ENCODE data around the gene ECHDC3. TPM values are rescaled to one million over a fixed set of nuclear protein-coding genes. Genes with fewer than 3 reads are reported as not detected.

ECHDC3 gene
- total RNA-seq, 1 donor from 2014 or later: 105 TPM

DNA sequence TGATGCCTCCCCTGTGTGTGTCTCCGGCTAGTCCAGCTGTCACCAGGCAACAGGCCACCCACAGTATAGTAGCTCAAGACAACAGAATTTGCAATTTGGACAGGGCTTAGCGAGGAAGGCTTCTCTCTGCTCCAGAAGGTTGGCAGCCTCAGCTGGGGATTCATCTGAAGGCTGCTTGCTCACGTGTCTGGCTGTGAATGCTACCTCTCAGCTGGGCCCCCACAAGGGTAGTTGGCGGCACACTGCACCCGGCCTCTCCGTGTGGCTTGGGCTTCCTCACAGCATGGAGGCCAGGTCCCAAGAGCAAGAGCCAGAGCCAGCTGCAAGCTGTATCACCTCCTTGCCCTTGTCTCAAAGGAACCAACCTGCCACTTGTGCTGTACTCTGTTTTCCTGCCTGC is 19.2 kb downstream of the ECHDC3 start:
- ATAC-seq (ENCODE audit: poor library complexity) (no peak), DNase-seq (no peak)
- intact Hi-C loops (cut with DNase I): no loop called here

DNA sequence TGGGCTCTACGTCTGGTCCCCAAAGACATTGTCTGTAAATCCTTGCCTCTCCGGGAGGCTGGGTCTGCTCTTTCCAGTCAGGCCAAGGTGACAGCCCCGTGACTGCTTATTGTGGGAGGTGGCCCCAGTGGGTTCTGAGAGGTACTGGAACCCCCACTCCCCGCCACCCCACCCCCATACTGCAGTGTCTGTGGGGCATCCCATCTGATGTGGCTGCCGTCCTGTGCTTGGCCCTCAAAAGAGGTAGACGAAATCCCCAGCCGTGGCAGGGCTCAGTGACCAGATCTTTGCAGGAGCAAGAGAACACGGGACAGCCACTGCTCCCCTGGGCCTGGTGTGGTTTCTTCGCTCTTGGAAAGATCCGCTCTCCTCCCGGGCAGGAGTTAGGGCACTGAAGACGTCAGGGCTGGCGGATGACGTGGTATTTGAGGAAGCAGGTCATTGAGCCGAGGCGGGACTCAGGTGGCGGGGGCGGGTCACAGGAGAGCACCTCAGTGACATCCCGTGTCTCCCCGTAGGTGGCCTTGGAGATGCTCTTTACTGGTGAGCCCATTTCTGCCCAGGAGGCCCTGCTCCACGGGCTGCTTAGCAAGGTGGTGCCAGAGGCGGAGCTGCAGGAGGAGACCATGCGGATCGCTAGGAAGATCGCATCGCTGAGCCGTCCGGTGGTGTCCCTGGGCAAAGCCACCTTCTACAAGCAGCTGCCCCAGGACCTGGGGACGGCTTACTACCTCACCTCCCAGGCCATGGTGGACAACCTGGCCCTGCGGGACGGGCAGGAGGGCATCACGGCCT is 20.7 kb downstream of the ECHDC3 start:
- DNase-seq: peak; percentile 35
- intact Hi-C loops (cut with DNase I): no loop called here
- ATAC-seq (ENCODE audit: poor library complexity): no peak

GRCh38 chr10:11763501-11763861 is 21.3 kb downstream of the ECHDC3 start:
- ATAC-seq (ENCODE audit: poor library complexity) (no peak), DNase-seq (no peak)
- intact Hi-C loops (cut with DNase I): no loop called here

DNA sequence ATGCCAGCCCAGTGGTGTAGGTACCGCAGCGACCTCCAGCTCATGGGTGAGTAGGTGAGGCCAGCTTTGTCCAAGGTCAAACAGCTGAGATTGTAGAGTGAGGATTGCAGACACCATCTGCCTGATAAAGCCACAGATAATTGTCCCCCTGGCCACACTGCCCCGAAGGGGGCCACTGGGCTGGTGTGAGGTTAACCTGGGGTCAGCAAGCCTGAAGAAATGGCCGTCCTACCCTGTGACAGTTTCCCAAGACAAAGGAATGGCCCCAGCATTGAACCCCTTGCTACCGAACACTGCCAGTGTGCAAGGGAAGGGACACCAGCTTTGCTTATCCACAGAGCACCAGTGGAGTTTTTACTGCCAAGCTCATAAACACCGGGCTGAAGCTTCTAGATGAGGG is 23.0 kb downstream of the ECHDC3 start:
- intact Hi-C loops (cut with DNase I): no loop called here
- DNase-seq (no peak), ATAC-seq (ENCODE audit: poor library complexity) (no peak)

DNA sequence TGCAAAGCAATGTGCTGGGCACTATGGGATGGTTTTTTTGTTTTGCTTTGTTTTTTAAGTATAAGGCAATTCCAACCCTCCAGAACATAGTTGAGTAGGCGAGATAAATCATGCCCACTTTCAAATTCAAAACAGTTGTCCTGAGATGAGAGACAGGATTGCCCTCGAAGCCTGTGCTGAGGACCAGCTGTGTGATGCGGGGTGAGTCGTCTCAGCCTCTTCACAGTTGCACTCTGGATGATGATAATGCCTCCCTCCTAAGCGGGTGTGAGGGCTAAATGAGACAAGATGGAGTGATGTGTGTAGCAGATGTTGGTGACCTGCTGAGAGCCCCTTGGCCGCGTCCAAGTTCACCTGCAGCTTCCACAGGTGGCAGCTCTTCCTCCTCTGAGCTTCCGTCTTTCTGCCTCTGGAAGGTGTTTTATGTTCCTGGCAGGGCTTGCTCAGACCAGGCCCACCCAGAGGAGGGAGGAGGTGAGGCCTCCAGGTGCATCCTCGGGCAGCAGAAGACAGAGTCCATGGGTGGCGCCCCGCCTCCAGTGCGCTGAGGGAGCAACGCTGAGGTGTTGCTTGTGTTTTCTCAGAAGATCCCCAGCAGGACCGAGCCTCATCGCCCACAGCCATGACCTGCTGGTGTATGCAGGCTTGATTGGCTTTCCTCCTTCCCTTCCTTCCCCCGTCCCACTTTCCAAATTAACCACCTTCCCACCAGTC is 30.6 kb downstream of the ECHDC3 start:
- DNase-seq: no peak

GRCh38 chr10:11773761-11774441 is 31.7 kb downstream of the ECHDC3 start:
- intact Hi-C loops (cut with DNase I): no loop called here
- ATAC-seq (ENCODE audit: poor library complexity) (no peak), DNase-seq (no peak)

More for the DNA sequence above, 30.6 kb downstream of the ECHDC3 start:
- intact Hi-C loops (cut with DNase I): no loop called here
- no peak for ATAC-seq (ENCODE audit: poor library complexity)

DNA sequence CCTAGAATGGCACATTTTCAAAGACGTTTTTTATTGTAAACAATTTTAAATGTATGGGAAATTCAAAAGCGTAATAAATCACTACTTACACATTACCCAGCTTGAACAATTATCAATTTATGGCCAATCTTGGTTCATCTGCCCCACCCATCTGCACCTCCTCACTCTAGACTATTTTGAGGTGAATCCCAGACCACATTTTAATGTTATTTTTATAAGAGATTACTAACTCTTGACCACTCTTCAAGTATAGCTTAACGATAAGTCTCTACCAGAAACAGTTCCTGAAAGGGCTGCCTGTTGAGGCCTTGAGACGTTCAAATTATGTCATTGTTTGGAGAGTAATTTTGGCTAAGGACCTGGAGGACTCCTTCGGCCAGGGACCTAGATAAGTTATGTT is 33.2 kb downstream of the ECHDC3 start:
- DNase-seq: no peak
- ATAC-seq (ENCODE audit: poor library complexity): no peak
- intact Hi-C loops (cut with DNase I): no loop called here

- ATAC-seq (ENCODE audit: poor library complexity) (no peak), DNase-seq (no peak)
- intact Hi-C loops (cut with DNase I): no loop called here
Measured at GRCh38 chr10:11776080-11776479, 33.9 kb downstream of the ECHDC3 start.

DNA sequence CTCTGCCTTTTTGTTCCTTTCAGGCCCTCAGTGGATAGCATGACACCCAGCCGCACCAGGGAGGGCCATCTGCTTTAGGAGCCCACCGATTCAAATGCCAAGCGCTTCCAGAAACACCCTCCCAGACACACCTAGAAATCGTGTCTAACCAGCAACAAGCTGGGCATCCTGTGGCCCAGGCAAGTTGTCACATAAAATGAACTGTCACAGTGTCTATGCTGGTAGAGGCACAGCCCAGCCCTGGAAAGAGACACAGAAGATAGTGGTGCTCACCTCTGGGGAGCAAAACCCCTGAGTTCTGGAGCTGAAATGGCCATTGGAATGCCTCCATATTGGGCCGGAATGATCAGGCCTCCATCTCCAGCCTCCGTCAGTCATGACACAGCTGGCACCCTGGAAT is 38.9 kb downstream of the ECHDC3 start:
- intact Hi-C loops (cut with DNase I): no loop called here
- ATAC-seq (ENCODE audit: poor library complexity) (no peak), DNase-seq (no peak)

DNA sequence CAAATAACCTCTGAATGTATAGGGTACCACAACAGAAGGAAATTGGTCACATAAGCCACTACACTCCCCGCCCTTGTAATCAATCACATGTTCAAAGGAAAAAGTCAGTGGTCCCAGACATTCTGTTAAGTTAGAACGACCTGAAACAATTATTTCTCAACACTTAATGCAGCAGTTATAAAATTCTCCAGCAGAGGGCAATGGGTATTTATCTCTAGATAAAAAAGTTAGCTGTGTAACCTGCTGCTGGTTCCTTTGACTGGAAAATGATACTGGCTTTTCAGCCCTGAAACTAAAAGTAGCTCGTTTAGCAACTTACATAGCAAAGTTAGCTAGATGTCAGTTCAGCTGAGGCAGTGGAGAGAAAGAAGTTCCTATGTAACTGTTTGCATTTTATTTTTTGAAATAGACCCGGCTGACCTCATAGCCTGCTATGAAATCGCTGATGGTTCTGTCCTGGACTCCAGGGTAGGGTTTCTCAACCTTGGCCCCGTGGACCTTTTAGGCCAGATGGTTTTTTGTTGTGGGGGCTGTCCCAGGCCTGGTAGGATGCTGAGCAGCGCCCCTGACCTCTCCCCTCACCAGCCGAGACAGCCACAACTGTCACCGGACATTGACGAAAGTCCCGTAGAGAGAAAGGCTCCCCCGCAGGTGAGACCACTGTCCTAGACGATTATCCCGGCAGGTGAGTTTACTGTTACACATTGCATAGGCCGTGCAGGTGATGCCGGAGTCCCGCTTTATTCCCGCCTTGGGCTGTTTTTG is 40.8 kb downstream of the ECHDC3 start:
- ATAC-seq (ENCODE audit: poor library complexity) (peak; percentile 65), DNase-seq (no peak)
- intact Hi-C loops (cut with DNase I): no loop called here

DNA sequence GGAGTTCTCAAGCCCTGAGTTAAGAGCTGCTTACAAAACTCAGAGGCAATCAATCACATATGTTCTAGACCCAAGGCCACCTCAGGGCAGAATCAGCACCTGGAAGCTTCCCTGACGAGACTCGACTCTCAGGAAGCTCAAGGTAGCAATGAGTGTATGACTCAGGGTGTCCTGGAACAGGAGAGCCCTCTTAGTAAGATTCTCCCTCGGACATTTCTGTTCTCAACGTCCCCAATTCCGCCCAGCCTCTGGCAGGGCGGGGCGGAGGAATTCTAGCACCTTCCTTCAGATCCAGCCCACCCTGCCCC is 41.3 kb downstream of the ECHDC3 start:
- ATAC-seq (ENCODE audit: poor library complexity): no peak
- intact Hi-C loops (cut with DNase I): no loop called here

GRCh38 chr10:11787374-11787773 is 45.2 kb downstream of the ECHDC3 start:
- ATAC-seq (ENCODE audit: poor library complexity): no peak
- intact Hi-C loops (cut with DNase I): no loop called here
- DNase-seq: no peak

More for the DNA sequence above, 41.3 kb downstream of the ECHDC3 start:
- no peak for DNase-seq

DNA sequence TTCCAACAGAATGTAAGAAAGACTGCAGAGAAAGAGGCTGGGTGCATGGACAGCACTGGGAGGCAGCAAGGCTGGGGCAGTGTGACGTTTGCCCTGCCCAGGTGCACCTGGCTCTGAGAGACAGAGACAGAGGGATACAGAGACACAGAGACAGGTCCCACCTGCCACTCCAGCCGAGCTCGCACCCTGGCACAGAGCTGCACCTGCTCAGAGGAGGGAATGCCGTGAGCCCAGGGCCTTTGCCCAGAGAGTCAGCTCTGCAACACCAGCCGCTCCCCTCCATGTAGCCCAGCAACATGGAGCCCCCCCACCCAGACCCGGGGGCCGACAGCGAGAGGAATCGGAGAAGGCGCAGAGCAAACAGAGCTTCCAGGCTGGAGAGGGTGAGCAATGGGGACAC is 45.7 kb downstream of the ECHDC3 start:
- intact Hi-C loops (cut with DNase I): no loop called here
- ATAC-seq (ENCODE audit: poor library complexity) (no peak), DNase-seq (no peak)

- no peak for DNase-seq
- intact Hi-C loops (cut with DNase I): no loop called here
- ATAC-seq (ENCODE audit: poor library complexity): no peak
Measured at GRCh38 chr10:11789306-11789705, 47.1 kb downstream of the ECHDC3 start.

GRCh38 chr10:11789956-11790355 is 47.8 kb downstream of the ECHDC3 start:
- ATAC-seq (ENCODE audit: poor library complexity) (no peak), DNase-seq (no peak)
- intact Hi-C loops (cut with DNase I): loop anchor here (5.0 kb wide), 1 partner anchor 197 kb away; no protein-coding TSS in a partner anchor

GRCh38 chr10:11793762-11794479 is 51.7 kb downstream of the ECHDC3 start:
- intact Hi-C loops (cut with DNase I): loop anchor here (5.0 kb wide), 1 partner anchor 193 kb away; no protein-coding TSS in a partner anchor
- ATAC-seq (ENCODE audit: poor library complexity): no peak
- no peak for DNase-seq

- intact Hi-C loops (cut with DNase I): loop anchor here (5.0 kb wide), 1 partner anchor 193 kb away; no protein-coding TSS in a partner anchor
- DNase-seq (no peak), ATAC-seq (ENCODE audit: poor library complexity) (no peak)
Measured at GRCh38 chr10:11794566-11794965, 52.4 kb downstream of the ECHDC3 start.

DNA sequence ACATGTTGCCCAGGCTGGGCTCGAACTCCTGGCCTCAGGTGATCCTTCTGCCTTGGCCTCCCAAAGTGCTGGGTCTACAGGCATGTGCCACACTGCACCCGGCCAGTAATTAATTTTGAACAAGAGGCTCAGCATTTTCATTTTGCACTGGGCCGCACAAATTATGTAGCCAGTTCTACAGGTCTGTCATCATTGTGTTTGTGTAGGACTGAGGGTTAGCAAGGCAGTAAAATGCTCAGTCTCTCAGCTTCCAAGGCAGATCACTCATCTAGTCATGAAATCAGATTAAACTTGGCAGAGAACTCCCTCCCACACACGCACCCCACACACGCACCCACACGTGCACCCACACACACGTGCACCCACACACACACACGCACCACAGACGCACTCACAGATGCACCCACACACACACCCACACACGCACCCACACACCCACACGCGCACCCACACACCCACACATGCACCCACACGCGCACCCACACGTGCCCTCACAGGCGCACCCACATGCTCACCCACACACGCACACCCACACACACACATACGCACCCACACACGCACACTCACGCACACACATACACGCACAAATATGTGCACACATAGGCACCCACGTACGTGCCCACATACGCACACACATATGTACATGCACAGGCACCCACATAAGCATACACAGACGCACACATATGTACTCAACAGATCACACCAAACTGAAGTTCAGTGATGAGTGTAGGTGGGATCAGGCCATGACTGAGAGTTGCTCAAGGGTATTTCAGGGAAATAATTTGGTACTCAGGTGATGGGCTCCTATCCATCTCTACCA is 53.1 kb downstream of the ECHDC3 start:
- no peak for DNase-seq
- intact Hi-C loops (cut with DNase I): no loop called here
- no peak for ATAC-seq (ENCODE audit: poor library complexity)
